ENCODE results near the gene MCM8. TPM values are rescaled to one million over a fixed set of nuclear protein-coding genes. Genes with fewer than 3 reads are reported as not detected.
A peak's percentile ranks its signal among the peaks of the same experiment; 100 is the strongest.

MCM8 gene
- total RNA-seq, 1 experiment from 2014 or later: 20.6 TPM

- TF ChIP-seq CTCF (IDR thresholded peaks at IDR 0.05; ENCODE audit: unreplicated experiment): no peak
- intact Hi-C loops (cut with micrococcal nuclease; ENCODE audit: unreplicated experiment): no loop called here
- peaks cover 10% of the 10 kb centered on the region for H3K4me1 Mint-ChIP-seq (ENCODE audit: low read depth, unreplicated experiment)
- H3K27me3 Mint-ChIP-seq (ENCODE audit: unreplicated experiment): no peaks in the 10 kb centered on the region
- CTCF ChIA-PET: no interaction called here
- DNase-seq: no peak
- BruUV-seq (replicated peaks): no TSS peak
- H3K4me3 Mint-ChIP-seq (ENCODE audit: low read depth, unreplicated experiment): no peak overlapping the region
- H3K27ac Mint-ChIP-seq (ENCODE audit: unreplicated experiment): no peak overlapping the region
- H3K36me3 Mint-ChIP-seq (ENCODE audit: insufficient read depth, unreplicated experiment): peaks cover 56% of the 10 kb centered on the region
- no peaks in the 10 kb centered on the region for H3K9me3 Mint-ChIP-seq (ENCODE audit: low read depth, unreplicated experiment)
These were observed 3.2 kb upstream of the MCM8 start for GRCh38 chr20:5947276-5947675.

- Mint-ChIP-seq H3K27me3 (ENCODE audit: unreplicated experiment) (no peaks in the 10 kb centered on the region), H3K36me3 (ENCODE audit: insufficient read depth, unreplicated experiment) (peaks cover 41% of the 10 kb centered on the region), H3K4me1 (ENCODE audit: low read depth, unreplicated experiment) (peaks cover 13% of the 10 kb centered on the region), H3K9me3 (ENCODE audit: low read depth, unreplicated experiment) (no peaks in the 10 kb centered on the region), H3K4me3 (ENCODE audit: low read depth, unreplicated experiment) (peak overlapping the region; percentile 97), H3K27ac (ENCODE audit: unreplicated experiment) (peak overlapping the region; percentile 94)
- CTCF ChIA-PET: no interaction called here
- DNase-seq: no peak
- no peak for TF ChIP-seq CTCF (IDR thresholded peaks at IDR 0.05; ENCODE audit: unreplicated experiment)
- no TSS peak for BruUV-seq (replicated peaks)
- intact Hi-C loops (cut with micrococcal nuclease; ENCODE audit: unreplicated experiment): no loop called here
These were observed 545 bp upstream of the MCM8 start for GRCh38 chr20:5949943-5950270.

- no peaks in the 10 kb centered on the region for H3K9me3 Mint-ChIP-seq (ENCODE audit: low read depth, unreplicated experiment)
- H3K4me3 Mint-ChIP-seq (ENCODE audit: low read depth, unreplicated experiment): no peak overlapping the region
- CTCF ChIA-PET: interaction anchor here (0.6 kb wide), 1 partner anchor 482 kb away, joined by 3 read pairs; no protein-coding TSS in a partner anchor
- peaks cover 4% of the 10 kb centered on the region for H3K36me3 Mint-ChIP-seq (ENCODE audit: insufficient read depth, unreplicated experiment)
- H3K4me1 Mint-ChIP-seq (ENCODE audit: low read depth, unreplicated experiment): peaks cover 16% of the 10 kb centered on the region
- no peaks in the 10 kb centered on the region for H3K27me3 Mint-ChIP-seq (ENCODE audit: unreplicated experiment)
- TF ChIP-seq CTCF (IDR thresholded peaks at IDR 0.05; ENCODE audit: unreplicated experiment): no peak
- H3K27ac Mint-ChIP-seq (ENCODE audit: unreplicated experiment): no peak overlapping the region
- intact Hi-C loops (cut with micrococcal nuclease; ENCODE audit: unreplicated experiment): no loop called here
- DNase-seq: no peak
- BruUV-seq (replicated peaks): no TSS peak
These were observed 17.0 kb downstream of the MCM8 start for GRCh38 chr20:5967469-5967868.

GRCh38 chr20:5968462-5968861, 18.0 kb downstream of the MCM8 start:
- DNase-seq: no peak
- Mint-ChIP-seq H3K36me3 (ENCODE audit: insufficient read depth, unreplicated experiment) (no peaks in the 10 kb centered on the region), H3K27me3 (ENCODE audit: unreplicated experiment) (no peaks in the 10 kb centered on the region), H3K9me3 (ENCODE audit: low read depth, unreplicated experiment) (no peaks in the 10 kb centered on the region), H3K27ac (ENCODE audit: unreplicated experiment) (no peak overlapping the region), H3K4me3 (ENCODE audit: low read depth, unreplicated experiment) (no peak overlapping the region), H3K4me1 (ENCODE audit: low read depth, unreplicated experiment) (peaks cover 16% of the 10 kb centered on the region)
- no peak for TF ChIP-seq CTCF (IDR thresholded peaks at IDR 0.05; ENCODE audit: unreplicated experiment)
- no TSS peak for BruUV-seq (replicated peaks)
- CTCF ChIA-PET: no interaction called here
- intact Hi-C loops (cut with micrococcal nuclease; ENCODE audit: unreplicated experiment): no loop called here
